ENCODE results near the gene SNX33.

GRCh38 chr15:75693501-75694240 is 46.0 kb downstream of the SNX33 start:
- TF ChIP-seq EZH2 (IDR thresholded peaks at IDR 0.05; ENCODE audit: insufficient read depth, poor library complexity, severe bottlenecking) (no peak), EZH2phosphoT487 (IDR thresholded peaks at IDR 0.05; ENCODE audit: insufficient read depth, low read depth) (no peak)

Data from GM23248 (cell line).